Hindlimb muscle (tissue), 1 donor: ENCODE measurements around the gene ZNF608. TPM values are rescaled to one million over a fixed set of nuclear protein-coding genes. Genes with fewer than 3 reads are reported as not detected.

Experiments used
- DNase-seq: peaks from one replicate; pipeline ENCODE4 v3.0.0-alpha.2; 2013
- polyA plus RNA-seq: library from polyadenylated mRNA; unstranded; fragments of 120-200 nt; gene quantifications from one replicate; pipeline ENCODE4 v1.2.1, GENCODE V29; 2013; ENCODE audit not compliant: insufficient read length

ZNF608 gene
- polyA plus RNA-seq, 1 donor, result 25.4 TPM

DNA sequence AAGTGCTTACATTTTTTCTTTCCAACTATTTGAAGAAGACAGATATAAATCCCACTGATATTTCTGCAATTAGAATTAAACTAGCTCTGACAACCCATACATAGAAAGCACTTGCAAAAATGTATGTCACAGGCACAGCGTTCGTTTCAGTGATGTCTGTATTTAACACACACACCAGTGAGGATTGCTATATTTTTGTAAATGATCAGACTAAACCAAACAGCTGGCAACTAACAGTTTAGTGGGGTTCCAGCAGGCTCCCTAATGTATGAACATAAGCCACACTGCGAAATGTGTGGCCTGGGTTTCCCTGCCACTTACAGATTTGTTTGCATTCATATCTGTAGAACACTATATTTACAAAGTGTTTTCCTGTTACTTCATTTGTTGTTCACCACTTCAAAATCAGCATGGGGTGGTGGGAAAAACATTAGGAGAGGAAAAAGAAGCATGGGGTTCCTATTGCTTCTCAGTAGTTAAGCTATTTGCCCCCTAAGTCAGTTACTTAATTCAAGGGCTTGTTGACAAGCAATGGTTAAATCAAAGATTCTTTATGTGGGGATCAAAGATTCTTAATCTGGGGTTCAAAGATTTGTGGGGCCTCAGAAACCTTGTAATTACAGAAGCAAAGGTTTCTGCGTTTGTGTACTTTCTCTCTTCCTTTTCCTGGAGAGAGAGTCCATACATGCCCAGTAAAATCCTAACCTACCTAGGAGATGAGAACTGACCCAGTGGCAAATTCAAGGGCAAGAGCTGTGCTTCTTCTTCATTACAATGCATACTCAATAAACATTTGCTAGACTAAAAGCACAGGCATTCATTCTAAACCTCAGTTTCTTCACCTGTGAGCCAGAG lies 27.1 kb downstream of the ZNF608 start:
- DNase-seq, result no peak

DNA sequence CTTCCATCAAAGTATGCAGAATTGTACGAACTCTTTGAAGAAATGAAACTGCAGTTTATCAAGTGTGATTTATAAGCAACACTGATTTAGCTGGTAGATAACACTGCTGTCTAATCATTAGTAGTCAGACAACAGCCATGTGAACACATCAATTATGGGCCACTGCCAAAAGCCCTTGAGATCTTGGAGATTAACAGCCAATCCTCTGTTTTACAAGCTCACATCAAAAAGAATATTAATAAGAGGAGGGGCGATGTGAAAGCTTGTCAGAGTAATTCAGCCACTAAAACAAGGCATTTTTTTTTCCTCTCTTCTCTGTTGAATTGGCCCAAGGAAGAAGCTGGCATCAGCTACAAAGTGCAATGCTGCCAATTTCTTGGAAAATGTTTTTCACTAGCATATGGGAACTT lies 28.1 kb downstream of the ZNF608 start:
- DNase-seq, result no peak

DNA sequence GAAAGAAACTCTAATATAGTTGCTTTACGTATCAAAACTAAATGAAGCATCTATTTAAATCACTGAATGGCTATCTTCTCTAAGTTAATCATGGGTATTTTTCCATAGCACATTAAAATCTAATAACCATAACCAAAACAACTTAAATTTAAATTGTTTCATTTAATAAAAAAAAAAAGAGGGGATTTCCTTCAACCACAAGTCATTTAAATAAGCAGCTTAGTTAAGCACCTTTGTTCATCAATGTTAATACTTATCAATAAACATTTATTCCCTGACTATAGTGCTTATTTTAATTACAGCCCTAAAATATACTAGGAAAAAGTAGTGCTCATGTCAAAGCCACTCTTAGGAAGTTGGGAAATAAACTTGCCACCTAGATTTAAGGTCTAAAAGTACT lies 30.3 kb downstream of the ZNF608 start:
- DNase-seq, result no peak

DNA sequence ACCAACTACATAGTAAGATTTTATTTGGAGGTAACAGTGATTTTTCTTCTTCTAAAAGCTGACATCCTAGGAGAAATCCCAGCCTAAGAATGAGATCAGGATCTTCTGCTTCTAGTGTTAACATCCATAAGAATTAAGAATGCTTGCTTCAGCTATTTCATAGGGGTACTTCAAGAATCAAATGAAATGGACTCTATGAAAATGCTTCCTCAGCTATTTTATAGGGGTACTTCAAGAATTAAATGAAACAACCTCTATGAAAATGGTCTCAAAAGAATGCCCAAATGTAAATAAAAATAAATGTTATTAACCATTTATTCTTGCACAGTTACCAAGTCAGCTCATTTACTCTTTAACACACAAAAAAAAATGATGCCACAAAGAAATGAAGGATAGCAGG lies 31.5 kb downstream of the ZNF608 start:
- DNase-seq, result no peak

DNA sequence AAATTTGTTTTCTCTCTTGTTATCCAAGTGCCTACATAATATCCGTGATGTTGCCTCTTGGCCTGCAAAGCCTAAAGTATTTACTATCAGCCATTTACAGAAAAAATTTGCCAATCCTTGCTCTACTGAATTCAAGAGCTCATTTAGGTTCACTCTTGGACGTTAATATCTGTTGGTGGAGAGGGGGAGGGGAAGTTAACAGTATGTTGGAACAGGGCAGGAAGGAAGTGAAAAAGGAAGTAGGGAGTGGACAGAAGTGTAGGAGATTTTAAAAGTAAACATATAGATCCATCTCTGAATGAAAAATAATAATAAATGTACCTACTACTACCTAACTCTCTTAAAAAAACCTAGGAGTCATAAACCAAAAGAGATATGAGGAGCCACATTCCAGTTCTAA lies 32.8 kb downstream of the ZNF608 start:
- no peak for DNase-seq

DNA sequence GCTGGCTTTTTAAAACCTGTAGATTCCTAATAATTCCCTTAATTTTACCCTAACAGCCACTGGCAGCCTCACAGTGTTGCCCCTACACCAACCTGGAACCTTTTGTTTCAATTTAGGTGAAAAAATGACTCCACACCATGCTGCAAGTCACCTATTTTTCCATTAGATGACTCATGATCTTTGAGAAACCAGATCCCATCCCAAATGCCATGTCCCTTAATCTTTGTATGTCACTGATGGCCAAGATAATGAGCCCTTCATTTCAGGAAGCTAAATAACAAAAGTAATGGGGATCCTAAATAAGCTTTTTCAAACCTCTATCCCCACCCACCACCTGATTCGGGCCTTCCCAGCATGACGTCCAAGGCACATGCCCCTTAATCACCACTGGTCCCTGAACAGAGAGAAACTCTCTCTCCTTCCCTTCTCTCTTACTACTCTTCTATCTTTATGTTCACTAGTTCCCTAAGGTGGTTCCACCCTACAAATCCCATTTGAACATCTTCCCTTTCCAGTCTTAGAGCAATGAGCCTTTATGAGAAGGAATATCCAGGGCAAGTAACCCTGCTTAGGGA lies 33.6 kb downstream of the ZNF608 start:
- no peak for DNase-seq

DNA sequence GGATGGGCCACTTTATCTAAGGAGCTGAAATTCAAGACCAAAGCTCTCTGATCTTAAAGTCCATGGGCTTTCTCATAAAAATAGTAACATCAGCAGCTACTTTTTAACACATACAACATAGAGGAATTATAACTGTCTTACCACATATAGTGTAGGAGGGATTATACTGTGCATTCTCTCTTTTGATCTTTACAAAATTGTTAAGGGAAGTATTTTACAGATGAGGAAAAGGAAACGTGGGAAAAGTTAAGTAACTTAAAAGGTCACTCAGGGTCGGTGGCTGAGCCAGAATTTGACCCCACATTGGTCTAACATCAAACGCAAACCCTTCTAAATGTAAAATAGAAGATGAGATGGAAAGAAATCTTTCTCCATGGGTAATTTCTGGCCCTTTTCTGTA lies 38.4 kb downstream of the ZNF608 start:
- no peak for DNase-seq

DNA sequence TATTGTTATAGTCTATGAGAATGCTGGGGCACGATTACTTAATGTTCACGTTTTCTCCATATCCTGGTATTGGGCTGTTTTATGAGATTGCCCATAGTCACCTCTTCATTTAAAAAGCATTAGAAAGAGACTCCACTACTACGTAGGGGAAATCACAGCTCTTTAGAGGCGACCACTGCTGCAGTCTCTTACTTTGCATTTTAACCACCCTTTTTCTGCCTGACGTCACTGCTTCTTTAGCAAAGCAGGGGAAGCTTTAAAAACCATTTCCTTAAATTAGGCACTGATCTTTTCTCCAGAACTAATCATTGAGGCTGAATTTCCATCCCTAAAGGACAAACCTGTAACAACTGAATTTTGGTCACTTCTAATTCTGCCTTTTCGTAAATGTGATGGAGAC lies 38.9 kb downstream of the ZNF608 start:
- DNase-seq, result peak; percentile 51

DNA sequence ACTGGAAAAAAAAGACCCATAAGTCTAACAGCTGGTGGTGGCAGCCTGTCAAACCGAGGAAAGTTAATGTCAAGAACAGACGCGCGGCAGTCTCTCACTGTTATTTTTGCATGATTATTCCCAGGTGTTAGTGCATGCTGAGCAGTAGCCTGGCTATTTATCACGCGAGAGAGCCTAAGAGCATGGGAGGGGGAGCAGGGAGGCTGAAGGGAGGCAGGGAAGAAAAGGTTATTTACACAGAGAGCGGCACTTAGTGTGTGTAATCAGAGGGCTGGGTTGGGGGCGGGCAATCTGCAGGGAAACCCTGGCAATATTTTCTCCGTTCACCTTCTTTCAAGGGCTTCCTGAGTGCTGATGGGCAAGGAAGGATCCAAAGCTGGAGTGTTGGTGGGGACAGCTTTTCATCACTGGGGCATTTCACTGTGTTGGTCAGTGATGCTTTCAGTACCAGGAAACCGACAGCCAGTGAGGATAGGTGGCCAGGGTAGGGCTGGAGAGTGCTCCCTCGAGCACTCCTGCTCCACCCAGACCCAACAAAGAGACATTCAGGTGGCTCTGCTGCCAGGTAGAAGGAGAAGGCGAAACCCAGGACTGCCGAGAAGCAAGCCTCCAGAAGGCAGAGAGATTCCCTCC lies 39.6 kb downstream of the ZNF608 start:
- DNase-seq, result peak; percentile 89

DNA sequence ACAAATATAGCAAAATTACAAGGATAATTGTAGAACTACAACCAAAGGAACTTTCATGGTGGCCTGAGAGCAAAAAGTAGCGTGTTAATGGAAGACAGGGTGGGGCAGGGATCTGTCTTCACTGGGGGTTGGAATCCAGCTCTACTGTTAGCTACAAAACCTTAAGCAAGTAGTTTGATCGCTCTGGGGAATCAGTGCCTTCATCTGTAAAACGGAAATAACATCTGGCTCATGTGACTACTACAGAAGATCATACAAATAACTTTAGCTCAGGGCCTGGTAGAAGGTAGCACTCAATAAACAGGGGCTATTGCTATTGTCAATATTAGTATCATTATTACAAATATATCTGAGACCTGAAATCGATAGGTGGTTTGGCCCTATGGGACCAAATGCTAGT lies 40.4 kb downstream of the ZNF608 start:
- DNase-seq, result no peak

DNA sequence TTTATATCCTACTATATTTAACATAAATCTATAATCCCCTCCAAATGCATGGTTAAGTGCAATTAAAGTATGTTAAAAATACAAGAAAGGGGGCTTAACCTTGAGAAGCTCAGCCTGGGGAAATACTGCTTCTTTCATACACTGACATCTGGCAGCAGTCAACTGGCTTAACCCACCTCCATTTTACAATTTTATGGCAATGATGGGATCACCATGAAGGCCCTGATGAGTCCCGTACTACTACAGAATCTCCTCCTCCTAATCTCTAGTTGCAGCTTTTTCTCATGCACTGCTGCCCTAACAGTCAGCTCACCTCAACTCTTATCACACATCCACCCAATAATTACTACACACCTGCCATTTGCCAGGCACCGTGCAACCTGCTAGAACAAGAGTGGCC lies 40.9 kb downstream of the ZNF608 start:
- DNase-seq, result no peak

DNA sequence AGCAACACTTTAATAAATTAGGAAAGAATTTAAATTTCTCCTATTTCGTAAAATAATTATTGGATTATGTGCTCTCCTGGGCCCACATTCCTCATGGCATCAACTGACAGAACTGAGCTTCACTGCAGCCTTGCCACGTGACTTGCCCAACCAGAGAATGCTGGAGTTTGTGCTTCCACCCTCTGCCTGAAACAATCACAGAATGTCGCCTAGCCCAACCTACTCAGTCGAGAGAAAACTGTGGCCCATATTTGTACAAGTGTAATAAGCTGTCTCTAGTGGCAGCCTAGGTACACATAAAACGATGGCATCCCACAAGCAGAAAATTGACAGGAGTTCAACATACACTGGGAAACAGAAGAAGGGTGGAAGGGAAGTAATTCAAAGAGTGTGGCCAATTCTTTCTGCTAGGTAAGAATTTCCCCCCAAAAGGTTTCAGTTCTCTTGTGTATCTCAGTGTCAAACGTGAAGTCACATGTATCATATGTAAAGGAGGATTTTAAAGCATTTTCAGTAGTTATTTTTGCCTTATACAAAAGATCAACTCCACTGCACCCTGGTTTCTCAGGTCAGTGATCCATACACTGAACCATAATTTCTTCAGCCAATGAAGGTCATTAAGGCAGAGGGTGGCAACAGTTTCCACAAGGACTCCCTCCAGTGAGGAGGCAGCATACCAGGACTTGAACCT lies 41.7 kb downstream of the ZNF608 start:
- DNase-seq, result no peak

DNA sequence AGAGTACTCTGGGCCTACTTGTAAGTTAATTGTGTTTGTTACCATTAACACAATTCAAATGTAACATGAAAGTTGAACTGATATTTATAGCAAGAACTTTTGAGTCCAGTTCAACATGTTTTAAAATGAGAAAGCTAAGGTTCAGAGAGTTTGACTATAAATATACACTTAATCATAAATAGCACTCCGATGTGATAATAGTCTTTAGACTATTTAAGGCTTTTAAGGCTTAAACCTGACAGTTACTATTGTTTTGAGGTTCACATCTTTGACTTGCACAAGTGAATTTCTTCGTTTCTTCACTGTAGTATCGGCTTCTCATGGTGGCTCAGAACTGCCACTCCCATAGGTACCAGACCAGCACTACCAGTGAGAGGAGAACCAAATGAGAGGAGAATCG lies 42.4 kb downstream of the ZNF608 start:
- no peak for DNase-seq

DNA sequence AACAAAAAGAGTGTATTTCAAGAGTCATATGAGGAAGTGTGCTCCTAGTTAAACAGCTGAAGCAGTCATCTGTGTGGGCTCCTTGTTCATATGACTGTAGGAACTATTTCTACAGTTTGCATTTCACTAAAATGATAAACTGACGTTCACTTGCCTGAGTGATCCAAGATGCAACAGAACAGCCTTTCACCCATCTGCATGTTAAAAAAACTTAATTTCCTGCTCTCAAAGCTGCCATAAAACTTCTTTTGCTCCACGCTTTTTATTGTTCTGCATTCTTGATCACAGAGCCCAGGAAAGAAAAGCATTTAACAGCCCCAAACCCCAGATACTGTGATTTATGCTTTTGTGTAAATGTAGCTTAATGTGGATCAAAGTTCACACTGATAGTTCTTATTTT lies 43.9 kb downstream of the ZNF608 start:
- DNase-seq, result no peak

DNA sequence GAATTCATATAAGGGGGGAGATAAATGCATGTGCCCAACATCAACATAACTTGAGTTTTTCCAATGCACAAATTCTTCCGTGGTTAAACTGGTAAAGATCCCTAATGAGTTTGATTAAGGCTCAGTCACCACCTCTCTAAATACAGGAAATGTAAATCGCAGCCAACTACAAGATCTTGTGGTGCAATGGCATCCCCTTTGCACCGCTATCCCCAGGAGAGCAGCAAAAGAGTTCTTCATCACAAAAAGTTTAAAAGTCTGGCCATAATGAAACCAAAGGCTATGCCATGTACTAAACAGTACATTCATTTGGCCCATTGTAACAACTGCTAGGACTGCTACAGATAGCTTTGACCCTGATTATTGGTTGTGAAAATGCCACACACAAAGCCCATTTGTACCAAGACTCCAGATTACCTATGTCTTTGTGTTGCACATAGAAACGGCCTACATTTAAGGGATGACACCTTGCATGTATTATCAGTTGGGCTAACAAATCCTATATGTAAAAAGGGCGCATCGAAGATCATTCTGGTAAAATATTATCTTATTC lies 44.5 kb downstream of the ZNF608 start:
- no peak for DNase-seq

DNA sequence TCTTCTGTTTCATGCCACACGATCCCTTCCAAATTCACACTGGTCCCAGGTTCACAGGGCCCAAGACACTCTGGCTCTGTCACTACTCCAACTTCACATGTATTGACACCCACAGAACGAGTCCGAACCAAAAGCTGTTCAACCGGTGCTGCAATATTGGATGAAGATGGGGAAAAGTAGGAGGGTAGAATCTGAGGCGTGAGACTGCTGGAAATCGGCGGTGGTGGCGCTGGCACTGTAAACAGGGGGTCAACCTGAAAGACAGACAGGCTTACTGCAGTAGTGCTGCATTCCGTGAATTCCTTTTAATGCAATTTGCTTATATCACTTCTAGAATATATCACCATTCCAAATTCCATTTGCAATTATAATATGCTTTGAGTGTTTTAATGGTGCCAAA lies 45.4 kb downstream of the ZNF608 start:
- DNase-seq, result no peak

DNA sequence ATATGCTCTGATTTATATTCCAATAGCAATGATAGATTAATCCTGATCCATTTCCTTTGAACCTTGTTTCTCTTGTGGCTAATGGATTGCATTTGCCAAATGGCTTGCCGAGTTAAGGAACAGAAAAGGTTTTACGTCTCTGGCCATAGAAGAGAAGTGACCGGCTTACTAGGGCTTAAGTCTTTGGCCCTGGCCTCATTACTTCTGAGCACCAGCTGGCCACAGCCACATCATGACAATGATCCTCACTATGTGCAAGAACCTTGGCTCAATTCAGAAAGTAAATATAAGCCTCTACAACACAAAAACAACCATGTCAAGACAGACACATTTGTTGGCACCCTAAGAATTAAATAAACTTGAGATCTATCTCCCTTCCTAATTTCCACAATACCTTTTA lies 46.1 kb downstream of the ZNF608 start:
- DNase-seq, result no peak

DNA sequence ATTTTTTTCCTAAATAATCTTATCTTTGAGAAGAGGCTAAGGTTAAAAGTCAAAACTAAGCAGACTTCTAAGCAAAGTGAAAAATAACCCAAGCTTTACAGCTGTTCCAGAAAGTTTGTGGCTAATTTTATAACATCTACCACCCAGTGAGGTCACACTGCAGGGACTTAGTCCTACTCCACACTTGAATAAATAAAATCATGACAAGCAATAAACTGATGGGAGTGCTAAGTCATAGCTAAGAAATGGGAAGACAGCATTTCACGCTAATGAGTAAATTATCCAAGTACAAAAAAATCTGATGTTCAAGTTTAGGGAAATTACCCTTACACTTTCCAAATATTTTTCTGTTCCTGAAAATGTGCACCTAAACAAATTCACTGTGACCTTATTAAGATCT lies 47.7 kb downstream of the ZNF608 start:
- DNase-seq, result no peak

DNA sequence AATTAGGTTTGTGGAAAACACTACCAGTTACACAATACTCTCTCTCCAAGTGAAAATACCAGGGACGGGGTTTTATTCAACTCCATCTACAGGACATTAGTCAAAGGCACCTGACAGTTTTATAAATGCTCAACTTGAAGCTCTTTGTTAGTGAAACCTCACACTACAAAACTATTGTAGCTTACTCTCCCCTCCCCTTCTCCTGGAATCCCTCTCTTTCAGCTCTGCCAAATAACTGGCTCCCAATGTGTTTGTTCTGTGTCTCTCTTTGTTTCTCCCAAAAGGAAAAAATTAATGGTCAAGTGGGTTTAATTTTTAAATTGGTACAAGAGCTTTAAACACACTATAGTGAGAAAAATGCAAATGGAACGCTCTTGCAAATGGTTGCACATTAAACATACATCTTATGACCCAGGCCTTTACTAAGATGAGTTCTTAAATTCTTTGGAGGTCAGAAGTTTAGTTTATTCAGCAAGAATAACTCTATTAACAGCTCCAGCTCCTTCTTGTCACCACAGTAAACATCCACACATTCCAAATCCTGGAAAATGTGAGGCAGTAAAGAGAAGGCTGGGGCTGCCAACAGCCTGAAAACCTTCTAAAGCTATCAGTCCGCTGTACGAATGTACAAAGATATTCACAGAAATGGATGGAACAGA lies 48.4 kb downstream of the ZNF608 start:
- DNase-seq, result no peak

DNA sequence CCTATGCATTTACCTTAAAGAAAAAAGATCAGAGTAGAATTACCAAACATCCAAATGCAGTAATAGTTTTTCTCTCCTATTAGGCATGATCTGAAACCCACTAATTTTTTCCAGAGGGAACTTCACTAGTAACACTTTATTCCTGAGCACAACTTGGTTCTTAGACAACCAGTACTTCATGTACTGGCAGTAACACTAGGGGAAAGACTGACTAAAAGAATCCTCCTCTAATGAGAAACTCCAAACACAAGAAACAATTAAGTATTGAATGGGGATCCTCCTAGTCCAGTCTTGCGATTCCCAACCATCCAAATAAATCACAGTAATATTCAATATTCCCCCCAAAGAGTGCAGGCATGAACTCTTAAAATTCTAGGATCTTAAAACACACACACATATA lies 48.9 kb downstream of the ZNF608 start:
- DNase-seq, result no peak

DNA sequence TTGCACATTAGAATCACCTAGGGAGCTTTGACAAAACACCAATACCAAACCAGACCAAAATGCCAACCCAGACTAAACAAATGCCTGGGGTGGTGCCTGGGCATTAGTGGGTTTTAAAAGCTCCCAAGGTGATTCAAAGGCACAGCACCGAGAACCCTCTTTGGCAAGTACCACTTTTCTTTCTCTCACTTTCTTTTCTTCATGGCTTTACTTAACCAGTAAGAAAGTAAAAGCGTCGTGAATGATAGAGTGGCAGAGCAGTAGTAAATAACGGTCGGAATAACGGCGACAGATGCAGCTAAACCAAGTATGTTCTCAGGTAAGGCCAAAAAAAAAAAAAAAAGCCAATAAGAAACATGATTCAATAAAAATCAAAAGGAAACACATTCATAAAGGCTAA lies 49.5 kb downstream of the ZNF608 start:
- DNase-seq, result no peak
